ENCODE measurements around the gene KLHL1. TPM values are rescaled to one million over a fixed set of nuclear protein-coding genes. Genes with fewer than 3 reads are reported as not detected.

KLHL1 gene
- total and polyA plus RNA-seq, 9 of the 15 experiments (the other 6 are each of a cell fraction or from before 2014, with no cell fraction given), result not detected

DNA sequence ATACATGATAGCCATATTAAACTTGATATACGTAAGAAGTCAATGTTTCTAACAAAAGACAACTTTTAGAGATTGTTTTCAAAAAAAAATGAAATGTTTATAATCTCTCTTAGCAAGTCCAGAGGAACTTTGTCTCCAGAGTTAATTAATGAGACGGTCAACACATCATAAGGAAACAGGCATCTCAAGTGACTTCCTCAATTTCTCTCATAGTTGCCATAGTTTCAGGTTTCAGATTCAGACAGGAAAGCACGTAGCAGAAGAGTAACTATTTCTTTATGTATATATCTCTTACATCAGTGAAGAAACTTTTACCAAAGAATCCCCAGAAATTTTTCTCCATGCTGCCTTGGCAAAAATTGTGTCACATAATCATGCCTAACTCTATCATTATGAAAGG lies 160.2 kb downstream of the KLHL1 start (continued):
- TF ChIP-seq, protein P1, sequence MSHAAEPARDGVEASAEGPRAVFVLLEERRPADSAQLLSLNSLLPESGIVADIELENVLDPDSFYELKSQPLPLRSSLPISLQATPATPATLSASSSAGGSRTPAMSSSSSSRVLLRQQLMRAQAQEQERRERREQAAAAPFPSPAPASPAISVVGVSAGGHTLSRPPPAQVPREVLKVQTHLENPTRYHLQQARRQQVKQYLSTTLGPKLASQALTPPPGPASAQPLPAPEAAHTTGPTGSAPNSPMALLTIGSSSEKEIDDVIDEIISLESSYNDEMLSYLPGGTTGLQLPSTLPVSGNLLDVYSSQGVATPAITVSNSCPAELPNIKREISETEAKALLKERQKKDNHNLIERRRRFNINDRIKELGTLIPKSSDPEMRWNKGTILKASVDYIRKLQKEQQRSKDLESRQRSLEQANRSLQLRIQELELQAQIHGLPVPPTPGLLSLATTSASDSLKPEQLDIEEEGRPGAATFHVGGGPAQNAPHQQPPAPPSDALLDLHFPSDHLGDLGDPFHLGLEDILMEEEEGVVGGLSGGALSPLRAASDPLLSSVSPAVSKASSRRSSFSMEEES (CRISPR knock-in tag; IDR thresholded peaks at IDR 0.05), result no peak
- TF ChIP-seq ZNF79 (CRISPR knock-in tag; IDR thresholded peaks at IDR 0.05; ENCODE audit: low read depth) (no peak), ETV6 (IDR thresholded peaks at IDR 0.05; ENCODE audit: borderline replicate concordance in 1 of 2, low read depth in 2 of 2, low read length in 1 of 2) (no peak), ETV6 (CRISPR knock-in tag; IDR thresholded peaks at IDR 0.05; ENCODE audit: borderline replicate concordance) (no peak), RCOR1 (IDR thresholded peaks at IDR 0.05; ENCODE audit: borderline replicate concordance in 1 of 2, low read depth in 2 of 2, low read length in 2 of 2) (no peak), PRPF4 (IDR thresholded peaks at IDR 0.05; ENCODE audit: insufficient read depth, low read depth, low read length, poor library complexity, severe bottlenecking) (no peak), TSC22D4 (tag; IDR thresholded peaks at IDR 0.05) (no peak), ZNF586 (CRISPR knock-in tag; conservative IDR thresholded peaks at IDR 0.05) (no peak), ZNF174 (CRISPR knock-in tag; IDR thresholded peaks at IDR 0.05) (no peak), CAMTA2 (CRISPR knock-in tag; conservative IDR thresholded peaks at IDR 0.05) (no peak)

DNA sequence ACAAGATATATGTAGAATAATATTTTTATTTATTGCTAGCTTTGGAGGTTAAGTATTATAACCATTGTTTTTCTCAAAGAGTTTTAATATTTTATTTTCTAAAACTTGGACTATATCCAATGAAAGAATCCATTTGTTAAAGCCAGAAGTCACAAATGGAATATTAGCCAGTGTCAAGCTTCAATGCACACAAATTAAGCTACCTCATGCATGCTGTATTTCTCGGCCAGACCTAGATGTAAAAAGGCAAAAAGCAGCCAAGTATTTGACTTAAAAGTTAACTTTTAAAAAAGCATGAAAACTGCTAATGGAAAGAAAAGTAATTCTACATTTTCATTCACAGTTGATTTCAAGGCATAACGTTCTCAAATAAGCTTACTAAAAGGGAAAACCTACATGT lies 160.7 kb downstream of the KLHL1 start:
- no peaks in the 10 kb centered on the region for H3K79me2 ChIP-seq (ENCODE audit: control insufficient read depth, insufficient read depth, low read length)
- no peaks in the 10 kb centered on the region for H4K20me1 ChIP-seq (replicated peaks; ENCODE audit: control insufficient read depth, insufficient read depth, low read length)
- in situ Hi-C loops (cut with MboI), result no loop called here
- no peak overlapping the region for H3K4me3 ChIP-seq
- ATAC-seq, result no peak
- peaks cover 1% of the 10 kb centered on the region; the same call in 1 of the 2 replicates for H3K9me3 ChIP-seq (replicated peaks; ENCODE audit: control insufficient read depth, insufficient read depth, low read depth, low read length)
- H3K36me3 ChIP-seq (ENCODE audit: control insufficient read depth, insufficient read depth, low read length), result no peaks in the 10 kb centered on the region
- FAIRE-seq, result no peak
- no peak overlapping the region for H2AFZ ChIP-seq (ENCODE audit: low read depth, low read length)
- no peaks in the 10 kb centered on the region for H3K27me3 ChIP-seq (ENCODE audit: control insufficient read depth in 2 of 2, insufficient read depth in 2 of 2, low read length in 2 of 2)
- H3K27ac ChIP-seq (ENCODE audit: extremely low read depth, low read depth, low read length), result no peak overlapping the region
- no TSS peak for BruUV-seq (replicated peaks)
- H3K4me1 ChIP-seq (replicated peaks in 1 of 2; ENCODE audit: control insufficient read depth in 2 of 2, insufficient read depth in 2 of 2, low read length in 2 of 2), result no peaks in the 10 kb centered on the region
- no peaks in the 10 kb centered on the region for H3K9me1 ChIP-seq (ENCODE audit: control insufficient read depth, insufficient read depth, low read length)
- CTCF ChIA-PET (ENCODE audit: low intra/inter-chr PET ratio), result no interaction called here
- intact Hi-C loops (cut with micrococcal nuclease), result no loop called here
- DNase-seq (ENCODE audit: extremely low read depth in 1 of 4, low spot score in 3 of 4), result no peak
- H3K4me2 ChIP-seq (ENCODE audit: insufficient read depth, low read length), result no peak overlapping the region
- no peak overlapping the region for H3K9ac ChIP-seq (ENCODE audit: insufficient read depth in 1 of 2, low read depth in 2 of 2, low read length in 2 of 2)
- POLR2A ChIA-PET, result no interaction called here
- WGBS (ENCODE audit: insufficient coverage, low coverage, missing lambda C conversion rate), result 0% methylated on average over 2 of the region's 2 CpGs
- TF ChIP-seq TBP (optimal IDR thresholded peaks at IDR 0.05; ENCODE audit: low read depth, low read length) (no peak), NFIX (CRISPR knock-in tag; IDR thresholded peaks at IDR 0.05; ENCODE audit: low read depth) (no peak), KLF10 (CRISPR knock-in tag; IDR thresholded peaks at IDR 0.05) (no peak), MEIS2 (IDR thresholded peaks at IDR 0.05; ENCODE audit: partially characterized antibody) (no peak), ZNF232 (CRISPR knock-in tag; IDR thresholded peaks at IDR 0.05) (no peak), EP400 (IDR thresholded peaks at IDR 0.05) (no peak), DPF2 (IDR thresholded peaks at IDR 0.05) (no peak)
- TF ChIP-seq, protein P2, sequence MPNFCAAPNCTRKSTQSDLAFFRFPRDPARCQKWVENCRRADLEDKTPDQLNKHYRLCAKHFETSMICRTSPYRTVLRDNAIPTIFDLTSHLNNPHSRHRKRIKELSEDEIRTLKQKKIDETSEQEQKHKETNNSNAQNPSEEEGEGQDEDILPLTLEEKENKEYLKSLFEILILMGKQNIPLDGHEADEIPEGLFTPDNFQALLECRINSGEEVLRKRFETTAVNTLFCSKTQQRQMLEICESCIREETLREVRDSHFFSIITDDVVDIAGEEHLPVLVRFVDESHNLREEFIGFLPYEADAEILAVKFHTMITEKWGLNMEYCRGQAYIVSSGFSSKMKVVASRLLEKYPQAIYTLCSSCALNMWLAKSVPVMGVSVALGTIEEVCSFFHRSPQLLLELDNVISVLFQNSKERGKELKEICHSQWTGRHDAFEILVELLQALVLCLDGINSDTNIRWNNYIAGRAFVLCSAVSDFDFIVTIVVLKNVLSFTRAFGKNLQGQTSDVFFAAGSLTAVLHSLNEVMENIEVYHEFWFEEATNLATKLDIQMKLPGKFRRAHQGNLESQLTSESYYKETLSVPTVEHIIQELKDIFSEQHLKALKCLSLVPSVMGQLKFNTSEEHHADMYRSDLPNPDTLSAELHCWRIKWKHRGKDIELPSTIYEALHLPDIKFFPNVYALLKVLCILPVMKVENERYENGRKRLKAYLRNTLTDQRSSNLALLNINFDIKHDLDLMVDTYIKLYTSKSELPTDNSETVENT (CRISPR knock-in tag; IDR thresholded peaks at IDR 0.05), result no peak
- TF ChIP-seq, protein P1 (CRISPR knock-in tag; IDR thresholded peaks at IDR 0.05), result no peak
